Iris pigment epithelial cell (primary cell): Measurements from ENCODE around the gene UGT1A6.
A peak's percentile ranks its signal among the peaks of the same experiment; 100 is the strongest.
"Not testable (repeated sequence)": the region's sequence is repeated elsewhere in the genome, so short reads cannot be mapped to it uniquely, and the experiment has no call there.

Source experiments
- DNase-seq: peaks from one replicate; pipeline ENCODE4 v3.0.0-alpha.2; 2011; ENCODE audit warnings: low read depth

UGT1A6 gene

GRCh38 chr2:233692648-233693047, at the start of gene UGT1A6:
Gene UGT1A6 (plus strand): TSS chr2:233692890. CDS start chr2:233693005, 115 bp downstream.
- no peak for DNase-seq

GRCh38 chr2:233643128-233643527, 49.6 kb upstream of the UGT1A6 start:
- DNase-seq = peak; percentile 20

- DNase-seq = not testable (repeated sequence)
Measured at GRCh38 chr2:233646033-233646432, 46.7 kb upstream of the UGT1A6 start.

- no peak for DNase-seq
Measured at GRCh38 chr2:233650981-233651380, 41.7 kb upstream of the UGT1A6 start.

GRCh38 chr2:233651430-233651829, 41.3 kb upstream of the UGT1A6 start:
- DNase-seq = no peak

GRCh38 chr2:233654501-233654900, 38.2 kb upstream of the UGT1A6 start:
- no peak for DNase-seq

GRCh38 chr2:233655043-233655442, 37.6 kb upstream of the UGT1A6 start:
- no peak for DNase-seq

GRCh38 chr2:233655943-233656342, 36.7 kb upstream of the UGT1A6 start:
- DNase-seq = not testable (repeated sequence)

- DNase-seq = no peak
Measured at GRCh38 chr2:233656443-233656842, 36.2 kb upstream of the UGT1A6 start.

- no peak for DNase-seq
Measured at GRCh38 chr2:233658610-233659009, 34.1 kb upstream of the UGT1A6 start.

- DNase-seq = no peak
Measured at GRCh38 chr2:233663911-233664310, 28.8 kb upstream of the UGT1A6 start.

GRCh38 chr2:233668605-233669260, 24.0 kb upstream of the UGT1A6 start:
- DNase-seq = no peak

- no peak for DNase-seq
Measured at GRCh38 chr2:233671290-233672161, 21.2 kb upstream of the UGT1A6 start, which contains the start of gene UGT1A9. Gene UGT1A9 (plus strand): TSS chr2:233671898. CDS start chr2:233671935, 37 bp downstream.

- DNase-seq = no peak
Measured at GRCh38 chr2:233672886-233673285, 19.8 kb upstream of the UGT1A6 start.

GRCh38 chr2:233673896-233674295, 18.8 kb upstream of the UGT1A6 start:
- no peak for DNase-seq

- DNase-seq = no peak
Measured at GRCh38 chr2:233674314-233674713, 18.4 kb upstream of the UGT1A6 start.

GRCh38 chr2:233674995-233675394, 17.7 kb upstream of the UGT1A6 start:
- DNase-seq = no peak

- peak; percentile 18 for DNase-seq
Measured at GRCh38 chr2:233676046-233676445, 16.6 kb upstream of the UGT1A6 start.

GRCh38 chr2:233679196-233679595, 13.5 kb upstream of the UGT1A6 start:
- no peak for DNase-seq

GRCh38 chr2:233680361-233681045, 12.2 kb upstream of the UGT1A6 start:
- DNase-seq = no peak

GRCh38 chr2:233681521-233682099, 11.1 kb upstream of the UGT1A6 start, which contains the start of gene UGT1A7:
Gene UGT1A7 (plus strand): TSS chr2:233681901. CDS start chr2:233681938, 37 bp downstream.
- no peak for DNase-seq

GRCh38 chr2:233684640-233685039, 8.1 kb upstream of the UGT1A6 start:
- DNase-seq = no peak
